ENCODE results near the gene FBXO24.

GRCh38 chr7:100563809-100564400, 22.2 kb upstream of the FBXO24 start:
- no peak for TF ChIP-seq EZH2phosphoT487 (IDR thresholded peaks at IDR 0.05; ENCODE audit: low read depth, severe bottlenecking, unreplicated experiment)
- TF ChIP-seq CTCF (IDR thresholded peaks at IDR 0.05; ENCODE audit: poor library complexity) = peak; percentile 81

Data from hepatocyte (in vitro differentiated cells).